GM12878 (cell line): Measurements from ENCODE around the gene CROCC.

Source experiments
- CHD2 ChIP-seq: IDR thresholded peaks from 2 replicates; pipeline ENCODE4 v1.6.1; 2011; ENCODE audit warnings: low read depth, low read length, improper control_type of control experiment, borderline replicate concordance
- CREM ChIP-seq: IDR thresholded peaks from 2 replicates; pipeline ENCODE4 v1.6.1; 2014; ENCODE audit warnings: antibody characterized with exemption, low read depth
- EGR1 ChIP-seq, 2 experiments: IDR thresholded peaks; 1 replicate in 1 of 2; 2 replicates in 1 of 2; pipeline ENCODE4 v1.6.1; 2011 to 2012; ENCODE audit warnings: low read depth in 2 of 2, low read length in 2 of 2, borderline replicate concordance in 1 of 2, mild to moderate bottlenecking in 1 of 2, moderate library complexity in 1 of 2
- EP300 ChIP-seq, 2 experiments: fragments of 150-350 bp in 1 of 2; IDR thresholded peaks; 2 replicates each; pipeline ENCODE4 v1.6.1; 2011 to 2012; ENCODE audit warnings: low read depth in 2 of 2, low read length in 2 of 2, borderline replicate concordance in 1 of 2, improper control_type of control experiment in 1 of 2, inconsistent platforms in 1 of 2; ENCODE audit not compliant: control insufficient read depth in 1 of 2
- NFIC ChIP-seq: IDR thresholded peaks from 2 replicates; pipeline ENCODE4 v1.6.1; 2012; ENCODE audit warnings: low read depth, mild to moderate bottlenecking, inconsistent platforms, low read length, moderate library complexity
- PAX5 ChIP-seq: IDR thresholded peaks from 2 replicates; pipeline ENCODE4 v1.6.1; 2011; ENCODE audit warnings: low read depth, low read length, borderline replicate concordance
- POLR2A ChIP-seq: IDR thresholded peaks from 2 replicates; pipeline ENCODE4 v1.6.1; 2011; ENCODE audit warnings: low read depth, mild to moderate bottlenecking, low read length
- POU2F2 ChIP-seq: IDR thresholded peaks from 3 replicates; pipeline ENCODE4 v1.6.1; 2011; ENCODE audit warnings: low read depth, mild to moderate bottlenecking, low read length, borderline replicate concordance
- RAD21 ChIP-seq: IDR thresholded peaks from 2 replicates; pipeline ENCODE4 v1.6.1; 2011; ENCODE audit warnings: mild to moderate bottlenecking, low read depth, low read length, moderate library complexity; ENCODE audit not compliant: insufficient read depth
- RFX5 ChIP-seq: IDR thresholded peaks from 2 replicates; pipeline ENCODE4 v1.6.1; 2011; ENCODE audit warnings: low read depth, low read length, improper control_type of control experiment
- SUPT20H ChIP-seq: IDR thresholded peaks from 2 replicates; pipeline ENCODE4 v1.6.1; 2011; ENCODE audit warnings: low read depth, mild to moderate bottlenecking, low read length, moderate library complexity, borderline replicate concordance; ENCODE audit not compliant: control insufficient read depth
- TARDBP ChIP-seq: IDR thresholded peaks from 2 replicates; pipeline ENCODE4 v1.6.1; 2016; ENCODE audit warnings: borderline replicate concordance
- TF ChIP-seq, protein P1 (sequence below), 3 experiments: IDR thresholded peaks in 2 of 3; conservative IDR thresholded peaks in 1 of 3; 2 replicates each; pipeline ENCODE4 v1.5.1; 2011; ENCODE audit warnings: low read depth in 3 of 3, low read length in 3 of 3, mild to moderate bottlenecking in 3 of 3, control low read depth in 2 of 3, moderate library complexity in 2 of 3, inconsistent platforms in 1 of 3, mixed read lengths in 1 of 3; ENCODE audit not compliant: control insufficient read depth in 2 of 3, insufficient read depth in 1 of 3; ENCODE audit errors: extremely low read depth in 1 of 3
- TF ChIP-seq, protein P2 (sequence below): IDR thresholded peaks from 2 replicates; pipeline ENCODE4 v1.6.1; 2012; ENCODE audit warnings: low read depth, low read length, improper control_type of control experiment

DNA sequence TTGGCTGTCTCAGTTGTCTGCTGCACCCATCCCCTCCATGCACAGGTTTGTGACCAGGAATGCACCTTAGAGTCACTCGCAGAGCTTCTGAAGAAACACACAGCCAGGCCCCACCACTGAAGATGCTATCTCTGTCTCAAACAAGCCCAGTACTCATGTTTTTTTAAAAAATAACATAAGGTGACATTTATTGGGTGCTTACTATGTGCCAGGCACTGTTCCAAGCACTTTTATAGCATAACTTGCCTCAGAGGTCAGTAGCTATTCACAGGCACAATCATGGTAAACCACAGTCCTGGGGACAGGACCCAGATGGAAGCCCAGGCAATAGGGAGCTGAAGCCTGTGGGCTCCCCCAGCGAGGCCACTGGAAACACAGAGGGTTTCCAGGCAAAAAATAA is 98.8 kb downstream of the CROCC start:
- TF ChIP-seq POU2F2 (no peak), PAX5 (no peak), POLR2A (no peak), RAD21 (no peak), CREM (no peak), EGR1 (IDR thresholded peaks at IDR 0.05; ENCODE audit: borderline replicate concordance in 1 of 2, low read depth in 2 of 2, low read length in 2 of 2) (no peak), TARDBP (no peak), RFX5 (no peak), SUPT20H (no peak), EP300 (IDR thresholded peaks at IDR 0.05; ENCODE audit: borderline replicate concordance in 1 of 2, control insufficient read depth in 1 of 2, low read depth in 2 of 2, low read length in 2 of 2) (no peak), CHD2 (no peak), NFIC (no peak)
- TF ChIP-seq, protein P1, sequence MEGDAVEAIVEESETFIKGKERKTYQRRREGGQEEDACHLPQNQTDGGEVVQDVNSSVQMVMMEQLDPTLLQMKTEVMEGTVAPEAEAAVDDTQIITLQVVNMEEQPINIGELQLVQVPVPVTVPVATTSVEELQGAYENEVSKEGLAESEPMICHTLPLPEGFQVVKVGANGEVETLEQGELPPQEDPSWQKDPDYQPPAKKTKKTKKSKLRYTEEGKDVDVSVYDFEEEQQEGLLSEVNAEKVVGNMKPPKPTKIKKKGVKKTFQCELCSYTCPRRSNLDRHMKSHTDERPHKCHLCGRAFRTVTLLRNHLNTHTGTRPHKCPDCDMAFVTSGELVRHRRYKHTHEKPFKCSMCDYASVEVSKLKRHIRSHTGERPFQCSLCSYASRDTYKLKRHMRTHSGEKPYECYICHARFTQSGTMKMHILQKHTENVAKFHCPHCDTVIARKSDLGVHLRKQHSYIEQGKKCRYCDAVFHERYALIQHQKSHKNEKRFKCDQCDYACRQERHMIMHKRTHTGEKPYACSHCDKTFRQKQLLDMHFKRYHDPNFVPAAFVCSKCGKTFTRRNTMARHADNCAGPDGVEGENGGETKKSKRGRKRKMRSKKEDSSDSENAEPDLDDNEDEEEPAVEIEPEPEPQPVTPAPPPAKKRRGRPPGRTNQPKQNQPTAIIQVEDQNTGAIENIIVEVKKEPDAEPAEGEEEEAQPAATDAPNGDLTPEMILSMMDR (IDR thresholded peaks at IDR 0.05 in 2 of 3, conservative IDR thresholded peaks at IDR 0.05 in 1 of 3; ENCODE audit: control insufficient read depth in 2 of 3, extremely low read depth in 1 of 3, insufficient read depth in 1 of 3, low read depth in 3 of 3, low read length in 3 of 3), result no peak
- TF ChIP-seq, protein P2, sequence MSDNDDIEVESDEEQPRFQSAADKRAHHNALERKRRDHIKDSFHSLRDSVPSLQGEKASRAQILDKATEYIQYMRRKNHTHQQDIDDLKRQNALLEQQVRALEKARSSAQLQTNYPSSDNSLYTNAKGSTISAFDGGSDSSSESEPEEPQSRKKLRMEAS, result no peak
